Smooth muscle cell (in vitro differentiated cells): ENCODE results near the gene ABCC11. TPM values are rescaled to one million over a fixed set of nuclear protein-coding genes. Genes with fewer than 3 reads are reported as not detected.
"Not testable (repeated sequence)": the region's sequence is repeated elsewhere in the genome, so short reads cannot be mapped to it uniquely, and the experiment has no call there.

ENCODE experiments used
- DNase-seq: peaks from one replicate; lab custom pipeline; 2025; ENCODE audit not compliant: unreplicated experiment; lab: John Stamatoyannopoulos, UW
- H2AFZ ChIP-seq: fragments of 200-600 bp; sonication (generic); 2 replicates; pipeline ENCODE4 v1.6.0; 2016; ENCODE audit warnings: antibody characterized with exemption, low read depth, mild to moderate bottlenecking
- H3F3A ChIP-seq: fragments of 200-600 bp; sonication (generic); 2 replicates; pipeline ENCODE4 v1.6.0; 2017; ENCODE audit warnings: antibody characterized with exemption, low read depth
- H3K27ac ChIP-seq: fragments of 200-600 bp; sonication (generic); 2 replicates; pipeline ENCODE4 v1.5.1; 2016; ENCODE audit warnings: low read depth, mild to moderate bottlenecking
- H3K27me3 ChIP-seq: fragments of 200-600 bp; sonication (generic); 2 replicates; pipeline ENCODE4 v1.6.1; 2016; ENCODE audit warnings: low read depth, mild to moderate bottlenecking
- H3K36me3 ChIP-seq: fragments of 200-600 bp; sonication (generic); 2 replicates; pipeline ENCODE4 v1.5.1; 2016; ENCODE audit warnings: low read depth
- H3K4me1 ChIP-seq: fragments of 200-600 bp; sonication (generic); 2 replicates; pipeline ENCODE4 v1.5.1; 2016; ENCODE audit warnings: low read depth
- H3K4me2 ChIP-seq: fragments of 200-600 bp; sonication (generic); 2 replicates; pipeline ENCODE4 v1.6.0; 2016; ENCODE audit warnings: mild to moderate bottlenecking
- H3K4me3 ChIP-seq: fragments of 200-600 bp; sonication (generic); 2 replicates; pipeline ENCODE4 v1.5.1; 2016; ENCODE audit warnings: mild to moderate bottlenecking
- H3K79me2 ChIP-seq: fragments of 200-600 bp; sonication (generic); 2 replicates; pipeline ENCODE4 v1.6.0; 2016; ENCODE audit warnings: low read depth, mild to moderate bottlenecking
- H3K9ac ChIP-seq: fragments of 200-600 bp; sonication (generic); 2 replicates; pipeline ENCODE4 v1.6.0; 2016; ENCODE audit warnings: low read depth
- H3K9me3 ChIP-seq: fragments of 200-600 bp; sonication (generic); replicated peaks from 2 replicates; pipeline ENCODE4 v1.5.1; 2016; ENCODE audit warnings: low read depth
- H4K20me1 ChIP-seq: fragments of 200-600 bp; sonication (generic); 2 replicates; pipeline ENCODE4 v1.6.0; 2016; ENCODE audit warnings: low read depth
- CTCF ChIP-seq: fragments of 200-600 bp; sonication (generic); IDR thresholded peaks from 2 replicates; pipeline ENCODE4 v1.5.1; 2017; ENCODE audit warnings: borderline replicate concordance, mild to moderate bottlenecking, antibody characterized with exemption; ENCODE audit not compliant: insufficient read depth, poor library complexity, severe bottlenecking
- WGBS: methylation state at CpG from one replicate; pipeline ENCODE4 v1.1.7; 2016; ENCODE audit warnings: low lambda C conversion rate; 5-methylcytosine and 5-hydroxymethylcytosine counted together
- polyA plus RNA-seq: library from polyadenylated mRNA; unstranded; fragments of >200 nt; fragmentation: Nextera tagmentation; extraction: Ambion mirVana; gene quantifications from 2 replicates; pipeline ENCODE4 v1.2.1, GENCODE V29; 2016
- total RNA-seq: library from RNA; depleted of rRNA; stranded (reverse); fragments of >200 nt; gene quantifications from 2 replicates; pipeline ENCODE4 v1.2.3, GENCODE V29; 2014

The ABCC11 gene
- total and polyA plus RNA-seq, 2 experiments from 2014 or later, result not detected

- Histone ChIP-seq H3F3A (no peaks in the 10 kb centered on the region), H3K4me1 (no peaks in the 10 kb centered on the region), H3K9me3 (no peaks in the 10 kb centered on the region), H3K27me3 (no peaks in the 10 kb centered on the region), H3K27ac (no peak overlapping the region), H4K20me1 (no peaks in the 10 kb centered on the region), H3K9ac (no peak overlapping the region), H2AFZ (no peak overlapping the region), H3K79me2 (no peaks in the 10 kb centered on the region), H3K4me3 (no peak overlapping the region), H3K4me2 (no peak overlapping the region), H3K36me3 (no peaks in the 10 kb centered on the region)
- no peak for TF ChIP-seq CTCF
- DNase-seq, result no peak
- WGBS, result 94% methylated on average over 1 of the region's 1 CpG
Measured at GRCh38 chr16:48168075-48168474, 79.3 kb downstream of the ABCC11 start.

GRCh38 chr16:48166617-48167016 is 80.7 kb downstream of the ABCC11 start:
- not testable (repeated sequence) for H4K20me1 ChIP-seq, H3F3A ChIP-seq, H3K27ac ChIP-seq, H3K9me3 ChIP-seq, H3K4me2 ChIP-seq, H3K36me3 ChIP-seq, H3K79me2 ChIP-seq, DNase-seq, H3K4me3 ChIP-seq, H3K9ac ChIP-seq, H3K4me1 ChIP-seq, H3K27me3 ChIP-seq, H2AFZ ChIP-seq
- 97% methylated on average over 5 of the region's 5 CpGs for WGBS

- H3F3A ChIP-seq, result no peaks in the 10 kb centered on the region
- DNase-seq, result no peak
- no peak overlapping the region for H3K9ac ChIP-seq
- TF ChIP-seq CTCF, result no peak
- H3K4me3 ChIP-seq, result no peak overlapping the region
- no peak overlapping the region for H3K4me2 ChIP-seq
- WGBS, result 94% methylated on average over 4 of the region's 4 CpGs
- H2AFZ ChIP-seq, result no peak overlapping the region
- H3K27ac ChIP-seq, result no peak overlapping the region
- no peaks in the 10 kb centered on the region for H3K9me3 ChIP-seq
- no peaks in the 10 kb centered on the region for H4K20me1 ChIP-seq
- no peaks in the 10 kb centered on the region for H3K79me2 ChIP-seq
- H3K36me3 ChIP-seq, result no peaks in the 10 kb centered on the region
- no peaks in the 10 kb centered on the region for H3K27me3 ChIP-seq
- no peaks in the 10 kb centered on the region for H3K4me1 ChIP-seq
Measured at GRCh38 chr16:48165961-48166578, 81.3 kb downstream of the ABCC11 start.

GRCh38 chr16:48164907-48165715 is 82.2 kb downstream of the ABCC11 start:
- WGBS, result 37% methylated on average over 16 of the region's 16 CpGs
- H2AFZ ChIP-seq, result peak overlapping the region; percentile 57
- H4K20me1 ChIP-seq, result no peaks in the 10 kb centered on the region
- peak; percentile 91 for TF ChIP-seq CTCF
- peak; percentile 38 for DNase-seq
- H3K4me1 ChIP-seq, result no peaks in the 10 kb centered on the region
- peak overlapping the region; percentile 13 for H3K4me3 ChIP-seq
- no peaks in the 10 kb centered on the region for H3K79me2 ChIP-seq
- H3K9ac ChIP-seq, result no peak overlapping the region
- no peaks in the 10 kb centered on the region for H3K9me3 ChIP-seq
- H3K36me3 ChIP-seq, result no peaks in the 10 kb centered on the region
- no peak overlapping the region for H3K27ac ChIP-seq
- H3F3A ChIP-seq, result no peaks in the 10 kb centered on the region
- no peaks in the 10 kb centered on the region for H3K27me3 ChIP-seq
- peak overlapping the region; percentile 80 for H3K4me2 ChIP-seq
